ENCODE data around the gene MINAR2.

Gene MINAR2

DNA sequence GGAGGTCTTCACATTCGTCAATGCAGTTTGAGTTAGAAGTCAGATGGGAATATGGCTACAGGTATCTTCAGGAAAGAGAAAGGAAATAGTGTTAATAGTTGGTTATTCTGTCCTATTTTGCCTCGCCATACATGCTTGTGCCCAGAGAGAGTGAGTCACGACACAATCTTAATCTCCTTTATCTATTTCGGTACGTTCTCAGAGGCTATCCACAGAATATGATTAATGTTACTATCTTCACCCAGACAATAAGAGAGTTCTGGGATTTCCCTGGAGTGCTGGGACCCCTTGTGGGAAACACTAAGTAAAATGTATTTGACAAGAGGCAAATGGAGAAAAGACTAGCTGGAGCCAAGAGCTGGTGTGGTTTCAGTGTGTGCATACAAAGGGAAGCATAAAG, 25.5 kb downstream of the MINAR2 start:
- Histone ChIP-seq H3K27ac (ENCODE audit: low read depth, low read length, severe bottlenecking) (no peak overlapping the region), H3K4me3 (ENCODE audit: extremely low read depth, insufficient read depth, low read length, poor library complexity, severe bottlenecking) (no peak overlapping the region), H3K9me3 (ENCODE audit: control insufficient read depth, low read length) (no peaks in the 10 kb centered on the region), H3K4me1 (ENCODE audit: control insufficient read depth, insufficient read depth, low read length, poor library complexity, severe bottlenecking) (no peaks in the 10 kb centered on the region), H3K36me3 (ENCODE audit: control insufficient read depth, insufficient read depth, low read length) (no peaks in the 10 kb centered on the region)
- WGBS, 2 experiments (ENCODE audit: insufficient coverage in 2 of 2) = 83 to 100% methylated on average over 1 to 3 of the region's 5 CpGs

DNA sequence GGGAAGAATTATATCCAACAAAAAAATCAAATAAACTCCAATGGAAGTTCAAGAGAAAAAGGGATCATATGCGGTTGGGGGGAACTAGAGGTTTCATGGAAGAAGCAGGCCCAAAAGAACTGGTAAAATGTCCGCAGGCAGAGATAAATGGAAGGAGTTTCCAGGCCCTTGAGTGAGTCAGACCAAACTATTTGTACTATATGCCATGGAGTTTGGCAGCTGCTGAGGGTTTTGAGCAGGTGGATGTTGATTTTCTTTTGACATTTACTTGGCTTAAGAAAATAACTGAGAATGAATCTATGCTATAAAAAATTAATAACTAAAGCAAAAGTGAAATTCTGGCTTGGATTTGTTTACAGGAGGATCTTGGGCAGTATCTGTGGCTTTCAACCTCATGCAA, 33.7 kb downstream of the MINAR2 start:
- Histone ChIP-seq H3K36me3 (ENCODE audit: control insufficient read depth, insufficient read depth, low read length) (no peaks in the 10 kb centered on the region), H3K4me1 (ENCODE audit: control insufficient read depth, insufficient read depth, low read length, poor library complexity, severe bottlenecking) (no peaks in the 10 kb centered on the region), H3K4me3 (ENCODE audit: extremely low read depth, insufficient read depth, low read length, poor library complexity, severe bottlenecking) (no peak overlapping the region), H3K27ac (ENCODE audit: low read depth, low read length, severe bottlenecking) (no peak overlapping the region), H3K9me3 (ENCODE audit: control insufficient read depth, low read length) (no peaks in the 10 kb centered on the region)
- 73% methylated on average over 2 of the region's 2 CpGs; no CpG with 5 or more reads in 1 of the 2 experiments for WGBS, 2 experiments (ENCODE audit: insufficient coverage in 2 of 2)

DNA sequence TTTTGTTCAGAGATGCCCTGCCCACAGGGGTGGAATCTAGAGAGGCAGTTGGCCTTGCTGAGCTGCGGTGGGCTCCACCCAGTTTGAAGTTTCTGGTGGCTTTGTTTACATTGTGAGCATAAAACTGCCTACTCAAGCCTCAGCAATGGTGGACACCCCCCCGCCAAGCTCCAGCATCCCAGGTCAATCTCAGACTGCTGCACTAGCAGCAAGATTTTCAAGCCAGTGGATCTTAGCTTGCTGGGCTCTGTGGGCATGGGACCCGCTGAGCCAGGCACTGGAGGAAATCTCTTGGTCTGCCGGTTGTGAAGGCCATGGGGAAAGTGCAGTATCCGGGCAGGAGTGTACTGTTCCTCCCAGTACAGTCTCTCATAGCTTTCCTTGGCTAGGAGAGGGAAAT, 55.5 kb downstream of the MINAR2 start:
- H3K27ac ChIP-seq (ENCODE audit: low read depth, low read length, severe bottlenecking) = no peak overlapping the region
- H3K9me3 ChIP-seq (ENCODE audit: control insufficient read depth, low read length) = no peaks in the 10 kb centered on the region
- H3K4me3 ChIP-seq (ENCODE audit: extremely low read depth, insufficient read depth, low read length, poor library complexity, severe bottlenecking) = no peak overlapping the region
- 87 to 88% methylated on average over 1 to 3 of the region's 5 CpGs for WGBS, 2 experiments (ENCODE audit: insufficient coverage in 2 of 2)
- no peaks in the 10 kb centered on the region for H3K36me3 ChIP-seq (ENCODE audit: control insufficient read depth, insufficient read depth, low read length)
- H3K4me1 ChIP-seq (ENCODE audit: control insufficient read depth, insufficient read depth, low read length, poor library complexity, severe bottlenecking) = no peaks in the 10 kb centered on the region

DNA sequence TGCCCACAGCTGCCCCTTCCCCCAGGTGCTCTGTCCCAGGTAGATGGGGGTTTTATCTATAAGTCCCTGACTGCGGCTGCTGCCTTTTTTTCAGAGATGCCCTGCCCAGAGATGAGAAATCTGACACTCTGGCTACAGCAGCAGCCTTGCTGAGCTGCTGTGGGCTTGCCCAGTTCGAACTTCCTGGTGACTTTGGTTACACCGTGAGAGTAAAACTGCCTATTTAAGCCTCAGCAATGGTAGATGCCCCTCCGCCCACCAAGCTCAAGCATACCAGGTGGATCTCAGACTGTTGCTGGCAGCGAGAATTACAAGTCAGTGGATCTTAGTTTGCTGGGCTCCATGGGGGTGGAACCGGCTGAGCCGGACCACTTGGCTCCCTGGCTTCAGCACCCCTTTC, 56.8 kb downstream of the MINAR2 start:
- Histone ChIP-seq H3K9me3 (ENCODE audit: control insufficient read depth, low read length) (no peaks in the 10 kb centered on the region), H3K36me3 (ENCODE audit: control insufficient read depth, insufficient read depth, low read length) (no peaks in the 10 kb centered on the region), H3K4me3 (ENCODE audit: extremely low read depth, insufficient read depth, low read length, poor library complexity, severe bottlenecking) (no peak overlapping the region), H3K27ac (ENCODE audit: low read depth, low read length, severe bottlenecking) (no peak overlapping the region), H3K4me1 (ENCODE audit: control insufficient read depth, insufficient read depth, low read length, poor library complexity, severe bottlenecking) (no peaks in the 10 kb centered on the region)
- WGBS, 2 experiments (ENCODE audit: insufficient coverage in 2 of 2) = 69 to 73% methylated on average over 3 to 5 of the region's 7 CpGs

DNA sequence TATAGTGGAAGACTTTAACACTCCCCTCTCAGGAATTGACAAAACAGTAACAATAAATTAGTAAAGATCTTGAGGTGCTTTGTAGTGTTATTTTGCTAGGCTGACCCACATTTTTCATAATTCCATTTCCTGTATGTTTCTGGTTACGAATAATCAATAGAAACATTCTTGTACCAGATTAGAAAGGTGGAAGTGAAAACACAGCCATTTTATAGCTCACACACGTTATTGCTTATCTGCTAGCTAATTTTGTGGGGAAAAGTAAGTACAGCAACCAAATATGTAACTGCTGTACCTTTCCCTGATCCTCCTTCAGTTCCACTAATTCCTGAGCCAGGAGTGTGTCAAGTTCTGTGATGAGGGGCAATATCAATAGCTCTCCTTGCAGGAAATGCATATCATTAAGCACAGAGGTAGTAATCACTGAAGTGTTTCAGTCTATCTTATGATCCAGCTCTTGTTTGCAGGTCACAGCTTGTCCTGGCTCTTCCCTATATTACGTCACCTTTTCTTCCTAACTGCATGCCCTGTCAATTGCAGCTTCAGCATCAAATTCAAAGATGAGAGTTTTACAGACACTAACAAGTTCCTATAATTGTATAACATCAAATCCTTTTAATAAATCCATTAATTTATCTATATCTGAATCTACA, 59.4 kb downstream of the MINAR2 start:
- Histone ChIP-seq H3K4me1 (ENCODE audit: control insufficient read depth, insufficient read depth, low read length, poor library complexity, severe bottlenecking) (no peaks in the 10 kb centered on the region), H3K9me3 (ENCODE audit: control insufficient read depth, low read length) (no peaks in the 10 kb centered on the region), H3K4me3 (ENCODE audit: extremely low read depth, insufficient read depth, low read length, poor library complexity, severe bottlenecking) (no peak overlapping the region), H3K27ac (ENCODE audit: low read depth, low read length, severe bottlenecking) (no peak overlapping the region), H3K36me3 (ENCODE audit: control insufficient read depth, insufficient read depth, low read length) (no peaks in the 10 kb centered on the region)
- 88 to 100% methylated on average over 1 to 2 of the region's 3 CpGs for WGBS, 2 experiments (ENCODE audit: insufficient coverage in 2 of 2)
